K562 (cell line): ENCODE measurements around the gene CDYL. TPM values are rescaled to one million over a fixed set of nuclear protein-coding genes. Genes with fewer than 3 reads are reported as not detected.
A peak's percentile ranks its signal among the peaks of the same experiment; 100 is the strongest.

Source experiments
- ATAC-seq: fragments of 200-7000 bp; cut with Tn5 transposase; 3 replicates; pipeline ENCODE4 v1.9.1; 2020; ENCODE audit warnings: moderate library complexity
- BruUV-seq: library from RNA; stranded (reverse); fragments of 400-500 nt; replicated peaks from 2 replicates; lab custom pipeline; 2021; lab: Mats Ljungman, UMichigan
- CTCF ChIA-PET: fragments of 300-600 bp; formaldehyde crosslinking; extraction: SDS; loops from one replicate; lab custom pipeline; 2021; ENCODE audit warnings: low intra/inter-chr PET ratio; lab: Yijun Ruan, JAX
- POLR2A ChIA-PET: fragments of 300-600, 350-650 bp; sonication (Branson Sonifier 250); formaldehyde crosslinking; extraction: SDS; loops from one replicate; lab custom pipeline; 2021; ENCODE audit warnings: antibody characterized with exemption, inconsistent platforms; lab: Yijun Ruan, JAX
- DNase-seq, 4 experiments: peaks; one replicate each; pipeline versions ENCODE4 v3.0.0 to v3.0.0-alpha.2; 2011 to 2018; ENCODE audit warnings: low spot score in 3 of 4, mixed read lengths in 3 of 4; ENCODE audit errors: extremely low read depth in 1 of 4
- FAIRE-seq: peaks from 2 replicates; lab custom pipeline; 2011; peaks lifted over from hg19 to GRCh38; lab: Jason Lieb, UNC
- H2AFZ ChIP-seq: 2 replicates; pipeline ENCODE4 v1.6.0; 2011; ENCODE audit warnings: low read depth, low read length, control low read depth, inconsistent platforms
- H3K27ac ChIP-seq: fragments of 200-600 bp; 3 replicates; pipeline ENCODE4 v1.8.0; 2011; ENCODE audit warnings: low read depth, mild to moderate bottlenecking, control low read depth, inconsistent platforms, low read length, moderate library complexity, mixed read lengths; ENCODE audit errors: extremely low read depth
- H3K27me3 ChIP-seq, 2 experiments: fragments of 300-600 bp in 1 of 2; 2 replicates in 1 of 2; 3 replicates in 1 of 2; pipeline versions ENCODE4 v1.6.0 to v1.8.0; 2011; ENCODE audit warnings: inconsistent platforms in 2 of 2, low read length in 2 of 2, mild to moderate bottlenecking in 1 of 2, mixed read lengths in 1 of 2, moderate library complexity in 1 of 2; ENCODE audit not compliant: control insufficient read depth in 2 of 2, insufficient read depth in 2 of 2
- H3K36me3 ChIP-seq: fragments of 300-600 bp; 3 replicates; pipeline ENCODE4 v1.8.0; 2011; ENCODE audit warnings: mild to moderate bottlenecking, low read length, inconsistent platforms; ENCODE audit not compliant: control insufficient read depth, insufficient read depth
- H3K4me1 ChIP-seq, 2 experiments: fragments of 200-600 bp in 1 of 2; replicated peaks in 1 of 2; 2 replicates in 1 of 2; 3 replicates in 1 of 2; pipeline versions ENCODE4 v1.5.1 to v1.8.0; 2011; ENCODE audit warnings: inconsistent platforms in 2 of 2, low read length in 2 of 2, mild to moderate bottlenecking in 1 of 2, mixed read lengths in 1 of 2, moderate library complexity in 1 of 2; ENCODE audit not compliant: control insufficient read depth in 2 of 2, insufficient read depth in 2 of 2
- H3K4me2 ChIP-seq: 2 replicates; pipeline ENCODE4 v1.6.1; 2011; ENCODE audit warnings: low read length, control low read depth, inconsistent platforms, mixed read lengths; ENCODE audit not compliant: insufficient read depth
- H3K4me3 ChIP-seq: fragments of 200-600 bp; sonication (generic), shearing (Covaris generic); 2 replicates; pipeline ENCODE4 v1.5.1; 2016; ENCODE audit warnings: control low read depth, inconsistent platforms
- H3K79me2 ChIP-seq: fragments of 200-600 bp; 3 replicates; pipeline ENCODE4 v1.8.0; 2011; ENCODE audit warnings: low read length, inconsistent platforms; ENCODE audit not compliant: control insufficient read depth, insufficient read depth
- H3K9ac ChIP-seq, 2 experiments: 2 replicates each; pipeline versions ENCODE4 v1.6.0 to v1.6.1; 2011; ENCODE audit warnings: low read depth in 2 of 2, low read length in 2 of 2, control low read depth in 1 of 2, inconsistent platforms in 1 of 2, mild to moderate bottlenecking in 1 of 2, mixed read lengths in 1 of 2; ENCODE audit not compliant: insufficient read depth in 1 of 2
- H3K9me1 ChIP-seq: one replicate; pipeline ENCODE4 v1.6.0; 2011; ENCODE audit warnings: inconsistent platforms, mild to moderate bottlenecking, low read length, moderate library complexity; ENCODE audit not compliant: control insufficient read depth, insufficient read depth
- H3K9me3 ChIP-seq: replicated peaks from 2 replicates; pipeline ENCODE4 v1.5.1; 2011; ENCODE audit warnings: low read depth, low read length, inconsistent platforms; ENCODE audit not compliant: control insufficient read depth, insufficient read depth
- H4K20me1 ChIP-seq: replicated peaks from 2 replicates; pipeline ENCODE4 v1.6.1; 2011; ENCODE audit warnings: low read length, inconsistent platforms, mixed read lengths; ENCODE audit not compliant: control insufficient read depth, insufficient read depth
- CCNT2 ChIP-seq: IDR thresholded peaks from 2 replicates; pipeline ENCODE4 v1.6.1; 2011; ENCODE audit warnings: borderline replicate concordance, low read depth, mild to moderate bottlenecking, moderate library complexity, mixed read lengths, low read length; ENCODE audit not compliant: insufficient read length; ENCODE audit errors: extremely low read depth
- E2F3 ChIP-seq: fragments of 250-450 bp; sonication (Bioruptor Pico); IDR thresholded peaks from 2 replicates; pipeline ENCODE4 v1.4.0; 2020; ENCODE audit warnings: mild to moderate bottlenecking
- FOXP1 ChIP-seq: sonication (generic); formaldehyde crosslinking; IDR thresholded peaks from 2 replicates; pipeline ENCODE4 v1.8.0; 2022; ENCODE audit warnings: mild to moderate bottlenecking, missing genetic modification reagents
- POLR2AphosphoS2 ChIP-seq: IDR thresholded peaks from 2 replicates; pipeline ENCODE4 v1.6.1; 2012; ENCODE audit warnings: low read length, improper control_type of control experiment
- PPARD ChIP-seq: fragments of 250-450 bp; sonication (Bioruptor Pico); IDR thresholded peaks from 2 replicates; pipeline ENCODE4 v1.8.0; 2022; ENCODE audit warnings: inconsistent platforms, mild to moderate bottlenecking, moderate library complexity
- TAL1 ChIP-seq: fragments of 450-650 bp; IDR thresholded peaks from 2 replicates; pipeline ENCODE4 v1.6.1; 2016; ENCODE audit warnings: mild to moderate bottlenecking
- TCF3 ChIP-seq: sonication (generic); formaldehyde crosslinking; IDR thresholded peaks from 2 replicates; pipeline ENCODE4 v1.4.0; 2020; ENCODE audit warnings: mild to moderate bottlenecking, missing genetic modification reagents
- TCF7 ChIP-seq: sonication (generic); IDR thresholded peaks from 2 replicates; pipeline ENCODE4 v1.6.1; 2016; ENCODE audit warnings: antibody characterized with exemption, borderline replicate concordance
- TEAD4 ChIP-seq, 2 experiments: sonication (generic) in 1 of 2; formaldehyde crosslinking in 1 of 2; IDR thresholded peaks; 2 replicates each; pipeline versions ENCODE4 v1.6.1 to v1.8.0; 2012 to 2022; ENCODE audit warnings: borderline replicate concordance in 1 of 2, inconsistent platforms in 1 of 2, low read length in 1 of 2, mild to moderate bottlenecking in 1 of 2, missing genetic modification reagents in 1 of 2
- WHSC1 ChIP-seq: IDR thresholded peaks from one replicate; pipeline ENCODE4 v1.6.1; 2012; ENCODE audit warnings: low read length, control low read depth, inconsistent platforms
- WGBS: fragments of 100-300 bp; shearing (Covaris generic); methylation state at CpG from one replicate; pipeline ENCODE4 v1.1.6; 2016; ENCODE audit warnings: low coverage, mixed read lengths; ENCODE audit not compliant: insufficient coverage; ENCODE audit errors: missing lambda C conversion rate; 5-methylcytosine and 5-hydroxymethylcytosine counted together
- in situ Hi-C: fragments of 300-500 bp; cut with MboI; formaldehyde crosslinking; loops from 4 replicates; pipeline ENCODE4 v1.15.0; 2018; ENCODE audit warnings: inconsistent platforms, mixed read lengths
- intact Hi-C: fragments of 100-400 bp; cut with micrococcal nuclease; formaldehyde crosslinking; loops from 2 replicates; pipeline ENCODE4 v1.14.2; 2022
- polyA plus RNA-seq, 8 experiments: library from polyadenylated mRNA; depleted of rRNA in 4 of 8; stranded (reverse) in 5 of 8; unstranded in 3 of 8; fragments of >200 nt; fragmentation: Nextera tagmentation in 2 of 8; fragmentation: Illumina TruSeq in 1 of 8; extraction: Ambion mirVana in 2 of 8; extraction: Trizol in 1 of 8; gene quantifications; 2 replicates each; pipeline versions ENCODE4 v1.2.1 to v1.2.3, GENCODE V29; 2011 to 2014; ENCODE audit warnings: inconsistent platforms in 1 of 8, missing spikeins in 1 of 8
- total RNA-seq, 7 experiments: library from RNA; depleted of rRNA in 6 of 7; stranded (reverse); fragments of >200 nt in 6 of 7; fragmentation: Illumina TruSeq in 2 of 7; extraction: Trizol in 2 of 7; gene quantifications; 2 replicates each; pipeline versions ENCODE4 v1.2.1 to v1.2.3, GENCODE V29; 2011 to 2021; ENCODE audit warnings: low replicate concordance in 1 of 7
- TF ChIP-seq, protein P1 (sequence below): fragments of 450-650 bp; IDR thresholded peaks from 2 replicates; pipeline ENCODE4 v1.6.1; 2016; ENCODE audit warnings: missing biosample characterization, missing genetic modification characterization
- TF ChIP-seq, protein P2 (sequence below): sonication (generic); formaldehyde crosslinking; IDR thresholded peaks from 2 replicates; pipeline ENCODE4 v1.5.0; 2020; ENCODE audit warnings: missing genetic modification reagents
- TF ChIP-seq, protein P3 (sequence below): fragments of 250-450 bp; sonication (Bioruptor Pico); IDR thresholded peaks from 2 replicates; pipeline ENCODE4 v1.4.0; 2020; ENCODE audit warnings: mild to moderate bottlenecking
- TF ChIP-seq, protein P4 (sequence below), 2 experiments: fragments of 450-650 bp in 1 of 2; sonication (generic) in 1 of 2; formaldehyde crosslinking; conservative IDR thresholded peaks; 2 replicates each; pipeline versions ENCODE4 v1.4.0 to v1.8.1; 2020 to 2022; ENCODE audit warnings: mild to moderate bottlenecking in 1 of 2, missing genetic modification reagents in 1 of 2

CDYL gene
- total and polyA plus RNA-seq, 9 of the 15 experiments (the other 6 are each of a cell fraction or from before 2014, with no cell fraction given): 8.1 to 45.8 (median 40.8) TPM

DNA sequence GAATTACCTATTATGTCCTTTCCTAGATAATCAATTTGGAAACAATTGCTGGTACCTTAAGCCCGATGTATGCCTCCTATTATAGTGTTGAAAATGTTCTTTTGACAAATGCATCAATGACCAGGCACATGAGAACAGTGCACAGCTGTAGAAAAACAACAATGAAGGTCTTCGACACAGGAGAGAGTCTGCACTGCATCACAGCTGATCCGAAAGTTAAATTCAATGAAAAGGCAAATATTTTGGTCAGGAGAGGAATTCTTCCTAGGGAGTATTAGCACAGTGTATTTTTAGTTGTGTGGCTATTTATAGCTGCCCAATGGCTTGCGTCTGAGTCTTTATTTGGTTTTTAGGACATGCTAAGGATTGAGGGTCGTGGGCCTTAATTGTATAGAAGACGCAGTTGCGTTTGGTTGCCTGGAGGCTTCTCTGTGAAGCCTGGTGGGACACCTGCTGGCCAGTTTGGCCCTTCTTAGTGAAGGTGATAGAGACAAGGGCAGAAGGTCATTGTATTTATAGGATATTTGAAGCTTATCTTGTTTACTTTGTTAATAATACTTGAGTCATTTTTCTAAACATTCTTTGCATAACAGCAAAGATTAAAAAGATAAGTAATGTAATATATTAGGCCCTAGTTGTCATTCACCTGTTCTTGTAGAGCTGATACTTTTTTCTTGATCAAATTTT lies 72.3 kb downstream of the CDYL start (continued):
- TF ChIP-seq, protein P1, sequence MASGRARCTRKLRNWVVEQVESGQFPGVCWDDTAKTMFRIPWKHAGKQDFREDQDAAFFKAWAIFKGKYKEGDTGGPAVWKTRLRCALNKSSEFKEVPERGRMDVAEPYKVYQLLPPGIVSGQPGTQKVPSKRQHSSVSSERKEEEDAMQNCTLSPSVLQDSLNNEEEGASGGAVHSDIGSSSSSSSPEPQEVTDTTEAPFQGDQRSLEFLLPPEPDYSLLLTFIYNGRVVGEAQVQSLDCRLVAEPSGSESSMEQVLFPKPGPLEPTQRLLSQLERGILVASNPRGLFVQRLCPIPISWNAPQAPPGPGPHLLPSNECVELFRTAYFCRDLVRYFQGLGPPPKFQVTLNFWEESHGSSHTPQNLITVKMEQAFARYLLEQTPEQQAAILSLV (tag): no peak

DNA sequence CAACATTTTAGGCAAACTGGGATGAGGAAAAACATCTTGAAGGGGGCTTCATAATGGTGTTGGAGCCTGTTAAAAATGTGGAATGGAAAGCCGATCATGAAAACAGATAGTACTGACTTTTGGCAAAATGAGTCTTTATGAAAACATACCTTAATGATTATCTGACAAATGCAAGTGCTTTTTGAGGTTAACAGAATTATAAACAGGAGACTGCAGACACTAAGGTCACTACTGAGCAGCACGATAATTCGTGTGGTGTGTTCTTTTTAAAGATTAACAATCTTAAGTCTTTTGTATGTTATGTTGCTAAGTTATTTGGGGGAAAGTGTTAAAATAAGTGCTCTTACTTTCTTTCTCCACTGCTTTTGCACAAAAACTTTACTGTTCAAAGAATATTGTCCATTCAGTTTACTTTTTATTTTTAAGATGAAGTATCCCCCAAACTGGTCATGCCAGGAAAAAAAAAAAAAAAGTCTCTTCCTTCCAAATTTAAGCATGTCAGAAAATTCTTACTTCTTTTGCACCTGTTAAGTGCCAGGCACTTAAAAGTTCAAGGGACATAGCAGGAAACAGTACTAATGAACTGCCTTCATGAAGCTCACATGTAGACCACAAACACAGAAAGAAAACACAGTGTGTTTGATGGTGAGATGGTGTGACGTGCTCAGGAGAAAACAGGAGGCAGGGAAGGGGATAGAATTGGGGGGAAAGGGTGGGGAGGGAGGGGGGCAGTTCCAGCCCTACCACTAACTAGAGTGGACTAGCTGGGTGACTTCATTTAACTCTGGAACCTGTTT lies 73.2 kb downstream of the CDYL start:
- no peak for DNase-seq
- no peak for ATAC-seq
- Histone ChIP-seq H3K9me3 (no peaks in the 10 kb centered on the region), H3K27ac (no peak overlapping the region), H3K27me3 (no peaks in the 10 kb centered on the region), H3K36me3 (no peaks in the 10 kb centered on the region), H3K79me2 (peaks cover 96% of the 10 kb centered on the region), H3K4me3 (no peak overlapping the region), H3K4me1 (peaks cover 7 to 26% of the 10 kb centered on the region in 2 experiments; a peak in 4 of 5 replicates), H4K20me1 (peaks cover 39% of the 10 kb centered on the region), H3K4me2 (no peak overlapping the region), H2AFZ (no peak overlapping the region), H3K9me1 (peaks cover 5% of the 10 kb centered on the region), H3K9ac (no peak overlapping the region)
- CTCF ChIA-PET: no interaction called here
- POLR2A ChIA-PET: interaction anchor here (0.7 to 1.0 kb wide), 3 partner anchors 8 to 9 kb away, joined by 3 to 4 read pairs (median 3); no protein-coding TSS in a partner anchor
- no peak for FAIRE-seq
- WGBS: 15% methylated on average over 4 of the region's 4 CpGs
- BruUV-seq: no TSS peak
- intact Hi-C loops: loop anchor here (2.0 to 10.0 kb wide), 4 partner anchors 87 to 202 kb away; no protein-coding TSS in a partner anchor
- in situ Hi-C loops: no loop called here
- TF ChIP-seq TAL1: peak; percentile 37; the same call in 1 of the 2 replicates
- TF ChIP-seq PPARD (CRISPR knock-in tag): no peak
- TF ChIP-seq, protein P2, sequence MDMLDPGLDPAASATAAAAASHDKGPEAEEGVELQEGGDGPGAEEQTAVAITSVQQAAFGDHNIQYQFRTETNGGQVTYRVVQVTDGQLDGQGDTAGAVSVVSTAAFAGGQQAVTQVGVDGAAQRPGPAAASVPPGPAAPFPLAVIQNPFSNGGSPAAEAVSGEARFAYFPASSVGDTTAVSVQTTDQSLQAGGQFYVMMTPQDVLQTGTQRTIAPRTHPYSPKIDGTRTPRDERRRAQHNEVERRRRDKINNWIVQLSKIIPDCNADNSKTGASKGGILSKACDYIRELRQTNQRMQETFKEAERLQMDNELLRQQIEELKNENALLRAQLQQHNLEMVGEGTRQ (CRISPR knock-in tag): no peak
- TF ChIP-seq CCNT2: no peak
- no peak for TF ChIP-seq POLR2AphosphoS2
- TF ChIP-seq, protein P3, sequence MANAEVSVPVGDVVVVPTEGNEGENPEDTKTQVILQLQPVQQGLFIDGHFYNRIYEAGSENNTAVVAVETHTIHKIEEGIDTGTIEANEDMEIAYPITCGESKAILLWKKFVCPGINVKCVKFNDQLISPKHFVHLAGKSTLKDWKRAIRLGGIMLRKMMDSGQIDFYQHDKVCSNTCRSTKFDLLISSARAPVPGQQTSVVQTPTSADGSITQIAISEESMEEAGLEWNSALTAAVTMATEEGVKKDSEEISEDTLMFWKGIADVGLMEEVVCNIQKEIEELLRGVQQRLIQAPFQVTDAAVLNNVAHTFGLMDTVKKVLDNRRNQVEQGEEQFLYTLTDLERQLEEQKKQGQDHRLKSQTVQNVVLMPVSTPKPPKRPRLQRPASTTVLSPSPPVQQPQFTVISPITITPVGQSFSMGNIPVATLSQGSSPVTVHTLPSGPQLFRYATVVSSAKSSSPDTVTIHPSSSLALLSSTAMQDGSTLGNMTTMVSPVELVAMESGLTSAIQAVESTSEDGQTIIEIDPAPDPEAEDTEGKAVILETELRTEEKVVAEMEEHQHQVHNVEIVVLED: no peak
- no peak for TF ChIP-seq WHSC1
- TF ChIP-seq, protein P4, sequence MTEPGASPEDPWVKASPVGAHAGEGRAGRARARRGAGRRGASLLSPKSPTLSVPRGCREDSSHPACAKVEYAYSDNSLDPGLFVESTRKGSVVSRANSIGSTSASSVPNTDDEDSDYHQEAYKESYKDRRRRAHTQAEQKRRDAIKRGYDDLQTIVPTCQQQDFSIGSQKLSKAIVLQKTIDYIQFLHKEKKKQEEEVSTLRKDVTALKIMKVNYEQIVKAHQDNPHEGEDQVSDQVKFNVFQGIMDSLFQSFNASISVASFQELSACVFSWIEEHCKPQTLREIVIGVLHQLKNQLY (CRISPR knock-in tag; conservative IDR thresholded peaks at IDR 0.05): no peak
- peak; percentile 77 for TF ChIP-seq TCF3 (CRISPR knock-in tag)
- peak; percentile 69 for TF ChIP-seq TEAD4 (IDR thresholded peaks at IDR 0.05; ENCODE audit: low read length)
- TF ChIP-seq TEAD4 (CRISPR knock-in tag; IDR thresholded peaks at IDR 0.05; ENCODE audit: borderline replicate concordance): no peak
- no peak for TF ChIP-seq TCF7
- no peak for TF ChIP-seq FOXP1 (CRISPR knock-in tag)
- no peak for TF ChIP-seq E2F3
